Cortex of kidney (tissue), 1 donor: ENCODE measurements around the gene MMP26.
"Not testable (repeated sequence)": the region's sequence is repeated elsewhere in the genome, so short reads cannot be mapped to it uniquely, and the experiment has no call there.

Experiments used
- DNase-seq: peaks from one replicate; lab custom pipeline; 2025; lab: John Stamatoyannopoulos, UW

The MMP26 gene

GRCh38 chr11:4722616-4723534 is 18.3 kb downstream of the MMP26 start:
- not testable (repeated sequence) for DNase-seq

- DNase-seq = no peak
Observed at GRCh38 chr11:4727171-4727570, 22.6 kb downstream of the MMP26 start.

GRCh38 chr11:4740735-4741134 is 36.2 kb downstream of the MMP26 start:
- DNase-seq = no peak

GRCh38 chr11:4748438-4748837 is 43.9 kb downstream of the MMP26 start:
- DNase-seq = no peak

GRCh38 chr11:4751201-4751600 is 46.6 kb downstream of the MMP26 start:
- no peak for DNase-seq
